RWPE2 (cell line): ENCODE data around the gene DNAL1.

Experiments
- ATAC-seq: fragments of 200-7000 bp; cut with Tn5 transposase; 3 replicates; pipeline ENCODE4 v1.9.1; 2021; ENCODE audit warnings: low read depth
- DNase-seq: peaks from one replicate; pipeline ENCODE4 v3.0.0-alpha.2; 2020; ENCODE audit warnings: low spot score
- H3K27ac ChIP-seq: fragments of 450-650 bp; 2 replicates; pipeline ENCODE4 v1.5.1; 2017; ENCODE audit warnings: mild to moderate bottlenecking; ENCODE audit not compliant: poor library complexity, severe bottlenecking
- H3K27me3 ChIP-seq: fragments of 250-450 bp; sonication (Bioruptor Pico); 2 replicates; pipeline ENCODE4 v1.5.1; 2021; ENCODE audit warnings: mild to moderate bottlenecking, moderate library complexity; ENCODE audit not compliant: insufficient read depth, poor library complexity, severe bottlenecking
- H3K36me3 ChIP-seq: fragments of 250-450 bp; sonication (Bioruptor Pico); 2 replicates; pipeline ENCODE4 v1.5.1; 2020; ENCODE audit warnings: low read depth, mild to moderate bottlenecking, moderate library complexity
- H3K4me1 ChIP-seq: fragments of 250-450 bp; sonication (Bioruptor Pico); 2 replicates; pipeline ENCODE4 v1.5.1; 2021; ENCODE audit warnings: mild to moderate bottlenecking, moderate library complexity; ENCODE audit not compliant: insufficient read depth, poor library complexity, severe bottlenecking
- H3K4me3 ChIP-seq: fragments of 250-450 bp; sonication (Bioruptor Pico); 2 replicates; pipeline ENCODE4 v1.5.1; 2021; ENCODE audit warnings: mild to moderate bottlenecking, moderate library complexity; ENCODE audit not compliant: severe bottlenecking
- H3K9me3 ChIP-seq: fragments of 250-450 bp; sonication (Bioruptor Pico); 2 replicates; pipeline ENCODE4 v1.5.1; 2021; ENCODE audit warnings: mild to moderate bottlenecking, moderate library complexity; ENCODE audit not compliant: severe bottlenecking
- TF ChIP-seq, protein P1 (sequence below): fragments of 450-650 bp; IDR thresholded peaks from one replicate; pipeline ENCODE4 v1.5.1; 2017; ENCODE audit warnings: mild to moderate bottlenecking, moderate library complexity; ENCODE audit not compliant: poor library complexity, severe bottlenecking

DNAL1 gene

DNA sequence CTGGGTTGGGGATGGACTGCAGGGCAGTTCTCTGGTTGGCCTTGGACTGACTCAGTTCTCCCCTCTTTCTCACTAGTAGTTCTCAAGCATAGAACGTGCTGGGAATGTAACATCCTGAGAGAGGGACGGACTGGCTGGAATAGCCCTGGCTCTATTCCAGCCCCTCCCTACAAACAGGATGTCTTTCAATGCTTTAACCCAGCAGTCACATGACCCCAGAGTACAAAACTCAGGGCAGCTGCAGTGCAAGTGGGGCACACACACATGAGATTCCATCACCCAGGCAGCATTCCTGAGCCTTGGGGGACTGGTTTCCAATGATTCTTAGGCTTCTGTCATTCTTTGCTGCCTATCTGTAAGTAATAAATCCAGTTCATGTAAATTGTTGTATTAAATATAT, 34.1 kb upstream of the DNAL1 start:
- ATAC-seq, result no peak
- no peaks in the 10 kb centered on the region for H3K9me3 ChIP-seq
- no peaks in the 10 kb centered on the region for H3K27me3 ChIP-seq
- H3K36me3 ChIP-seq, result no peaks in the 10 kb centered on the region
- no peak overlapping the region for H3K27ac ChIP-seq
- H3K4me1 ChIP-seq, result no peaks in the 10 kb centered on the region
- H3K4me3 ChIP-seq, result no peak overlapping the region
- DNase-seq, result no peak
- TF ChIP-seq, protein P1, sequence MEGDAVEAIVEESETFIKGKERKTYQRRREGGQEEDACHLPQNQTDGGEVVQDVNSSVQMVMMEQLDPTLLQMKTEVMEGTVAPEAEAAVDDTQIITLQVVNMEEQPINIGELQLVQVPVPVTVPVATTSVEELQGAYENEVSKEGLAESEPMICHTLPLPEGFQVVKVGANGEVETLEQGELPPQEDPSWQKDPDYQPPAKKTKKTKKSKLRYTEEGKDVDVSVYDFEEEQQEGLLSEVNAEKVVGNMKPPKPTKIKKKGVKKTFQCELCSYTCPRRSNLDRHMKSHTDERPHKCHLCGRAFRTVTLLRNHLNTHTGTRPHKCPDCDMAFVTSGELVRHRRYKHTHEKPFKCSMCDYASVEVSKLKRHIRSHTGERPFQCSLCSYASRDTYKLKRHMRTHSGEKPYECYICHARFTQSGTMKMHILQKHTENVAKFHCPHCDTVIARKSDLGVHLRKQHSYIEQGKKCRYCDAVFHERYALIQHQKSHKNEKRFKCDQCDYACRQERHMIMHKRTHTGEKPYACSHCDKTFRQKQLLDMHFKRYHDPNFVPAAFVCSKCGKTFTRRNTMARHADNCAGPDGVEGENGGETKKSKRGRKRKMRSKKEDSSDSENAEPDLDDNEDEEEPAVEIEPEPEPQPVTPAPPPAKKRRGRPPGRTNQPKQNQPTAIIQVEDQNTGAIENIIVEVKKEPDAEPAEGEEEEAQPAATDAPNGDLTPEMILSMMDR, result no peak

DNA sequence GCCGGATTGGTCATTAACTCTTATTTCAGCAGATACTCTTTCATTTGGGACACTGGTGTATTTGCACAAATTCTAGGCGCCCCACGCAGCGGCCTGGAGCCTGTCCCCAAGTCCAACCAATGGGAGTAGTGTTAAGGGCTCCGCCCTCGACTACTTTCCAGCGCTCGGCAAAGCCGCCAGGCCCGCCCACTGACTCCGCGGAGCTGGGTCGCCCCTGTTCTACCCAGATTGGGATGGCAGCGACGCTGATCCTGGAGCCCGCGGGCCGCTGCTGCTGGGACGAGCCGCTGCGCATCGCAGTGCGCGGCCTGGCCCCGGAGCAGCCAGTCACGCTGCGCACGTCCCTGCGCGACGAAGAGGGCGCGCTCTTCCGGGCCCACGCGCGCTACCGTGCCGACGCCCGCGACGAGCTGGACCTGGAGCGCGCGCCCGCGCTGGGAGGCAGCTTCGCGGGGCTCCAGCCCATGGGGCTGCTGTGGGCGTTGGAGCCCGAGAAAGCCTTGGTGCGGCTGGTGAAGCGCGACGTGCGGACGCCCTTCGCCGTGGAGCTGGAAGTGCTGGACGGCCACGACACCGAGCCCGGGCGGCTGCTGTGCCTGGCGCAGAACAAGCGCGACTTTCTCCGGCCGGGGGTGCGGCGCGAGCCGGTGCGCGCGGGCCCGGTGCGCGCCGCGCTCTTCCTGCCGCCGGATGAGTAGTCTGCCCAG, 32.3 kb upstream of the DNAL1 start, which contains the start of gene ACOT6:
TSS of gene ACOT6 (plus strand) at position 179 of the 707 bp plus-strand sequence. CDS start at position 234, 55 bp downstream.
- H3K4me1 ChIP-seq, result no peaks in the 10 kb centered on the region
- DNase-seq (peak; percentile 84), ATAC-seq (peak; percentile 86)
- peak within 1 kb of the TSS; percentile 60 for H3K4me3 ChIP-seq
- H3K9me3 ChIP-seq, result no peaks in the 10 kb centered on the region
- TF ChIP-seq, protein P1, result no peak
- peak within 1 kb of the TSS; percentile 6 for H3K27ac ChIP-seq
- no peaks in the 10 kb centered on the region for H3K36me3 ChIP-seq
- H3K27me3 ChIP-seq, result no peaks in the 10 kb centered on the region

DNA sequence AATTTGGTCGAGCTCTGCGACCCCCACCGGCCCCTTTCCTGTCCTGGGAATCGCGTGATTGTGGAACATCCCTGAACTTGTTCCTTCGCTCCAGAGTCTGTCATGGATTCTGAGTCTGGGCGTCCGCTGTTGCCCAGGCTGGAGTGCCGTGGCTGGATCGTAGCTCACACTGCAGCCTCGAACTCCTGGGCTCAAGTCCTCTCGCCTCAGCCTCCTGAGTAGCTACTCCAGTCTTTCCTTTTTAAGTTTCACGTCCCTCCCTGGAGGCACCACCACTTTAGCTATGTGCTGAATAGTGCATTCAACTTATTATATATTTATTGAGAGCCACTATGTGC, 31.8 kb upstream of the DNAL1 start:
- H3K4me3 ChIP-seq, result peak overlapping the region; percentile 60
- H3K36me3 ChIP-seq, result no peaks in the 10 kb centered on the region
- no peak for DNase-seq
- H3K9me3 ChIP-seq, result no peaks in the 10 kb centered on the region
- no peak; the same call in 2 of the 3 replicates for ATAC-seq
- H3K27ac ChIP-seq, result peak overlapping the region; percentile 6
- no peaks in the 10 kb centered on the region for H3K27me3 ChIP-seq
- H3K4me1 ChIP-seq, result no peaks in the 10 kb centered on the region
- TF ChIP-seq, protein P1, result peak; percentile 8

DNA sequence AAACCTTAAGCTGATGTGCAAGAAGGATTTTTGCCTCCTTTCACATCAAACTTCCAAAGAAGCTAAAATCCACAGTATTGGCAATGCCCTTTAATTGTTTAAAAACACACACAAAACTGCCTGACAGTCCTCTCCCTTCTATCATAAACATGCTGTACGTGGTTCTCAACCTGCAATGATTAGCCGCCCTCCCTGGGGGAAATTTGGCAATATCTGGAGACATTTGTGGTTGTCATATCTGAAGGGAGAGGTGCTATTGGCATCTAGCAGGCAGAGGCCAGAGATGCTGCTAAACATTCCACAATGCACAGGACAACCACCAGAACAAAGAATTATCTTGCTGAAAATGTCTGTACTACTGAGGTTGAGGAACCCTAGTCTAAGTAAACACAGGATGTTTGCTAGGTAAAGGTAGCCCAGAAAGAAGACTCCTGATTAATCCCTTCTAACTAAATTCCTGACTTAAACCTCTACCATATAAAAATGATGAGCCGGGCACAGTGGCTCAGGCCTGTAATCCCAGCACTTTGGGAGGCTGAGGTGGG, 31.3 kb upstream of the DNAL1 start:
- DNase-seq, result no peak

More for the DNA sequence above, 31.3 kb upstream of the DNAL1 start:
- Histone ChIP-seq H3K4me1 (no peaks in the 10 kb centered on the region), H3K27me3 (no peaks in the 10 kb centered on the region), H3K27ac (no peak overlapping the region), H3K4me3 (peak overlapping the region; percentile 60), H3K36me3 (no peaks in the 10 kb centered on the region), H3K9me3 (no peaks in the 10 kb centered on the region)
- TF ChIP-seq, protein P1, result no peak
- ATAC-seq, result no peak; the same call in 2 of the 3 replicates
